ENCODE results near the gene FNBP1. TPM values are rescaled to one million over a fixed set of nuclear protein-coding genes. Genes with fewer than 3 reads are reported as not detected.

The FNBP1 gene
- total and polyA plus RNA-seq, 2 of the 13 experiments (the other 11 are each of a cell fraction or from before 2014, with no cell fraction given) = 5.4 to 19.5 TPM

DNA sequence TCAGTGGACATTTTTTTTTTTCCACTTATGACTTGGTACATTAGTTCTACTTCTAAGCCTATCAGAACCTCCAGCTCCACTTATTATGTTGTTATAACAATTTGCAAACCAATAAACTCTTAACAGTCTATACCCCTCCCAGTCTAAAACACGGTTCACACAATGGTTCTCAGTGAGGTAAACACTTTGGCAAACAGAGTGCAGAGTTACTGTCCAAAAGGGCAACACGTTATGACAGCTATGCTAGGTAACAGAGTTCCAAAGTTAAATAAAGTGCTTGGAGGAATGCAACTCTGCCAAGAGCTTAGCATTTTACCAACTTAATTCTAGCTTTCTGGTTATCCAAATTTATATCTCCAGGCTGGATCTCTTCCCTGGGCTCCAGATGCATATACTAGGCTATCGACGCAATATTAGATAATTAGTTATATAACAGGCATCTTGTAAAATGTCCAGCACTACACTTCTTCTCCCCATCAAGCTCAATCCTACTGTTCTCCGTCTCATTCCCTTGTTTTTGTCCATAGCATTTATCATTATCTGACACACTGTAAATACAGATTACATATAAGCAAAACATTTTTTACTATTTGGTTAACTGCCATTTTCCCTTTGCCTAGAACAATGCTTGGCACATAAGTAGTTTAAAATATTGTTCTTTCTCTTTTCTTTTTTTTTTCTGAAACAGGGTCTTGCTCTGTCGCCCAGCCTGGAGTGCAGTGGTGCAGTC lies 14.3 kb downstream of the FNBP1 start (continued):
- TF ChIP-seq, protein P1, sequence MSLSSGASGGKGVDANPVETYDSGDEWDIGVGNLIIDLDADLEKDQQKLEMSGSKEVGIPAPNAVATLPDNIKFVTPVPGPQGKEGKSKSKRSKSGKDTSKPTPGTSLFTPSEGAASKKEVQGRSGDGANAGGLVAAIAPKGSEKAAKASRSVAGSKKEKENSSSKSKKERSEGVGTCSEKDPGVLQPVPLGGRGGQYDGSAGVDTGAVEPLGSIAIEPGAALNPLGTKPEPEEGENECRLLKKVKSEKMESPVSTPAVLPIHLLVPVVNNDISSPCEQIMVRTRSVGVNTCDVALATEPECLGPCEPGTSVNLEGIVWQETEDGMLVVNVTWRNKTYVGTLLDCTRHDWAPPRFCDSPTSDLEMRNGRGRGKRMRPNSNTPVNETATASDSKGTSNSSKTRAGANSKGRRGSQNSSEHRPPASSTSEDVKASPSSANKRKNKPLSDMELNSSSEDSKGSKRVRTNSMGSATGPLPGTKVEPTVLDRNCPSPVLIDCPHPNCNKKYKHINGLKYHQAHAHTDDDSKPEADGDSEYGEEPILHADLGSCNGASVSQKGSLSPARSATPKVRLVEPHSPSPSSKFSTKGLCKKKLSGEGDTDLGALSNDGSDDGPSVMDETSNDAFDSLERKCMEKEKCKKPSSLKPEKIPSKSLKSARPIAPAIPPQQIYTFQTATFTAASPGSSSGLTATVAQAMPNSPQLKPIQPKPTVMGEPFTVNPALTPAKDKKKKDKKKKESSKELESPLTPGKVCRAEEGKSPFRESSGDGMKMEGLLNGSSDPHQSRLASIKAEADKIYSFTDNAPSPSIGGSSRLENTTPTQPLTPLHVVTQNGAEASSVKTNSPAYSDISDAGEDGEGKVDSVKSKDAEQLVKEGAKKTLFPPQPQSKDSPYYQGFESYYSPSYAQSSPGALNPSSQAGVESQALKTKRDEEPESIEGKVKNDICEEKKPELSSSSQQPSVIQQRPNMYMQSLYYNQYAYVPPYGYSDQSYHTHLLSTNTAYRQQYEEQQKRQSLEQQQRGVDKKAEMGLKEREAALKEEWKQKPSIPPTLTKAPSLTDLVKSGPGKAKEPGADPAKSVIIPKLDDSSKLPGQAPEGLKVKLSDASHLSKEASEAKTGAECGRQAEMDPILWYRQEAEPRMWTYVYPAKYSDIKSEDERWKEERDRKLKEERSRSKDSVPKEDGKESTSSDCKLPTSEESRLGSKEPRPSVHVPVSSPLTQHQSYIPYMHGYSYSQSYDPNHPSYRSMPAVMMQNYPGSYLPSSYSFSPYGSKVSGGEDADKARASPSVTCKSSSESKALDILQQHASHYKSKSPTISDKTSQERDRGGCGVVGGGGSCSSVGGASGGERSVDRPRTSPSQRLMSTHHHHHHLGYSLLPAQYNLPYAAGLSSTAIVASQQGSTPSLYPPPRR (CRISPR knock-in tag; IDR thresholded peaks at IDR 0.05; ENCODE audit: borderline replicate concordance) = 0 out of 2 replicates have a peak, but pooled peaks have one; percentile 47
- TF ChIP-seq TEAD2 (CRISPR knock-in tag; IDR thresholded peaks at IDR 0.05) (no peak), ZC3H13 (CRISPR knock-in tag; IDR thresholded peaks at IDR 0.05) (no peak), NBN (conservative IDR thresholded peaks at IDR 0.05) (no peak), NKX3-1 (CRISPR knock-in tag; IDR thresholded peaks at IDR 0.05) (no peak), PRPF4 (IDR thresholded peaks at IDR 0.05; ENCODE audit: low read depth, low read length, poor library complexity, severe bottlenecking) (no peak), TAF15 (IDR thresholded peaks at IDR 0.05; ENCODE audit: low read depth, low read length, poor library complexity, severe bottlenecking) (no peak), ZNF776 (CRISPR knock-in tag; IDR thresholded peaks at IDR 0.05) (no peak), SP2 (CRISPR knock-in tag; IDR thresholded peaks at IDR 0.05) (no peak), HNF4A (CRISPR knock-in tag; IDR thresholded peaks at IDR 0.05) (peak; percentile 90), ZIK1 (CRISPR knock-in tag; IDR thresholded peaks at IDR 0.05; ENCODE audit: borderline replicate concordance, low read depth) (no peak), GATA4 (IDR thresholded peaks at IDR 0.05; ENCODE audit: borderline replicate concordance, low read depth) (no peak), KDM4B (CRISPR knock-in tag; IDR thresholded peaks at IDR 0.05) (no peak), POGZ (CRISPR knock-in tag; IDR thresholded peaks at IDR 0.05) (0 out of 2 replicates have a peak, but pooled peaks have one; percentile 39), GABPA (IDR thresholded peaks at IDR 0.05; ENCODE audit: low read depth, low read length) (no peak), GABPA (CRISPR knock-in tag; IDR thresholded peaks at IDR 0.05; ENCODE audit: low read depth) (no peak), ZNF225 (CRISPR knock-in tag; IDR thresholded peaks at IDR 0.05) (no peak), ZNF749 (CRISPR knock-in tag; IDR thresholded peaks at IDR 0.05; ENCODE audit: borderline replicate concordance) (no peak)
- TF ChIP-seq, protein P2, sequence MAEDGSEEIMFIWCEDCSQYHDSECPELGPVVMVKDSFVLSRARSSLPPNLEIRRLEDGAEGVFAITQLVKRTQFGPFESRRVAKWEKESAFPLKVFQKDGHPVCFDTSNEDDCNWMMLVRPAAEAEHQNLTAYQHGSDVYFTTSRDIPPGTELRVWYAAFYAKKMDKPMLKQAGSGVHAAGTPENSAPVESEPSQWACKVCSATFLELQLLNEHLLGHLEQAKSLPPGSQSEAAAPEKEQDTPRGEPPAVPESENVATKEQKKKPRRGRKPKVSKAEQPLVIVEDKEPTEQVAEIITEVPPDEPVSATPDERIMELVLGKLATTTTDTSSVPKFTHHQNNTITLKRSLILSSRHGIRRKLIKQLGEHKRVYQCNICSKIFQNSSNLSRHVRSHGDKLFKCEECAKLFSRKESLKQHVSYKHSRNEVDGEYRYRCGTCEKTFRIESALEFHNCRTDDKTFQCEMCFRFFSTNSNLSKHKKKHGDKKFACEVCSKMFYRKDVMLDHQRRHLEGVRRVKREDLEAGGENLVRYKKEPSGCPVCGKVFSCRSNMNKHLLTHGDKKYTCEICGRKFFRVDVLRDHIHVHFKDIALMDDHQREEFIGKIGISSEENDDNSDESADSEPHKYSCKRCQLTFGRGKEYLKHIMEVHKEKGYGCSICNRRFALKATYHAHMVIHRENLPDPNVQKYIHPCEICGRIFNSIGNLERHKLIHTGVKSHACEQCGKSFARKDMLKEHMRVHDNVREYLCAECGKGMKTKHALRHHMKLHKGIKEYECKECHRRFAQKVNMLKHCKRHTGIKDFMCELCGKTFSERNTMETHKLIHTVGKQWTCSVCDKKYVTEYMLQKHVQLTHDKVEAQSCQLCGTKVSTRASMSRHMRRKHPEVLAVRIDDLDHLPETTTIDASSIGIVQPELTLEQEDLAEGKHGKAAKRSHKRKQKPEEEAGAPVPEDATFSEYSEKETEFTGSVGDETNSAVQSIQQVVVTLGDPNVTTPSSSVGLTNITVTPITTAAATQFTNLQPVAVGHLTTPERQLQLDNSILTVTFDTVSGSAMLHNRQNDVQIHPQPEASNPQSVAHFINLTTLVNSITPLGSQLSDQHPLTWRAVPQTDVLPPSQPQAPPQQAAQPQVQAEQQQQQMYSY (CRISPR knock-in tag; IDR thresholded peaks at IDR 0.05) = no peak
- TF ChIP-seq, protein P3, sequence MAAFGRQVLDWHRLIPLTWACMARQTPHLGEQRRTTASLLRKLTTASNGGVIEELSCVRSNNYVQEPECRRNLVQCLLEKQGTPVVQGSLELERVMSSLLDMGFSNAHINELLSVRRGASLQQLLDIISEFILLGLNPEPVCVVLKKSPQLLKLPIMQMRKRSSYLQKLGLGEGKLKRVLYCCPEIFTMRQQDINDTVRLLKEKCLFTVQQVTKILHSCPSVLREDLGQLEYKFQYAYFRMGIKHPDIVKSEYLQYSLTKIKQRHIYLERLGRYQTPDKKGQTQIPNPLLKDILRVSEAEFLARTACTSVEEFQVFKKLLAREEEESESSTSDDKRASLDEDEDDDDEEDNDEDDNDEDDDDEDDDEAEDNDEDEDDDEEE (CRISPR knock-in tag; IDR thresholded peaks at IDR 0.05) = no peak
- TF ChIP-seq, protein P4, sequence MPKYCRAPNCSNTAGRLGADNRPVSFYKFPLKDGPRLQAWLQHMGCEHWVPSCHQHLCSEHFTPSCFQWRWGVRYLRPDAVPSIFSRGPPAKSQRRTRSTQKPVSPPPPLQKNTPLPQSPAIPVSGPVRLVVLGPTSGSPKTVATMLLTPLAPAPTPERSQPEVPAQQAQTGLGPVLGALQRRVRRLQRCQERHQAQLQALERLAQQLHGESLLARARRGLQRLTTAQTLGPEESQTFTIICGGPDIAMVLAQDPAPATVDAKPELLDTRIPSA (CRISPR knock-in tag; IDR thresholded peaks at IDR 0.05; ENCODE audit: borderline replicate concordance) = no peak
